ENCODE results near the gene SAYSD1.

Gene SAYSD1

GRCh38 chr6:39055661-39056060 is 59.3 kb downstream of the SAYSD1 start:
- WGBS = 88% methylated on average over 7 of the region's 7 CpGs
- no peak overlapping the region for H3K27ac ChIP-seq (ENCODE audit: low read depth, low read length)
- peaks cover 10% of the 10 kb centered on the region; the same call in 1 of the 2 replicates for H3K4me1 ChIP-seq (ENCODE audit: insufficient read depth, low read length)
- H3K9me3 ChIP-seq (ENCODE audit: insufficient read depth, low read depth, low read length) = no peaks in the 10 kb centered on the region
- H3K36me3 ChIP-seq (ENCODE audit: insufficient read depth, low read length) = no peaks in the 10 kb centered on the region
- H3K4me3 ChIP-seq (ENCODE audit: low read length) = no peak overlapping the region
- no peaks in the 10 kb centered on the region for H3K27me3 ChIP-seq (ENCODE audit: insufficient read depth, low read length)
- no peak overlapping the region for H3K9ac ChIP-seq (ENCODE audit: low read depth, low read length)

GRCh38 chr6:39054577-39055142 is 60.3 kb downstream of the SAYSD1 start:
- Histone ChIP-seq H3K36me3 (ENCODE audit: insufficient read depth, low read length) (no peaks in the 10 kb centered on the region), H3K9ac (ENCODE audit: low read depth, low read length) (no peak overlapping the region; the same call in 1 of the 2 replicates), H3K27me3 (ENCODE audit: insufficient read depth, low read length) (peaks cover 10% of the 10 kb centered on the region), H3K9me3 (ENCODE audit: insufficient read depth, low read depth, low read length) (no peaks in the 10 kb centered on the region), H3K27ac (ENCODE audit: low read depth, low read length) (no peak overlapping the region), H3K4me3 (ENCODE audit: low read length) (no peak overlapping the region), H3K4me1 (ENCODE audit: insufficient read depth, low read length) (peaks cover 10% of the 10 kb centered on the region; the same call in 1 of the 2 replicates)
- WGBS = 76% methylated on average over 9 of the region's 9 CpGs

All from HUES64 (cell line).